Adrenal gland (tissue), 5 donors: ENCODE results near the gene PRSS56.

ENCODE experiments used
- CTCF ChIP-seq, 6 experiments: fragments of 450-650 bp in 4 of 6; fragments of 200-600 bp in 2 of 6; sonication (generic) in 1 of 6; IDR thresholded peaks; 1 replicate in 5 of 6; 2 replicates in 1 of 6; pipeline versions ENCODE4 v1.5.1 to v1.8.0; 2016 to 2021; ENCODE audit warnings: antibody characterized with exemption in 6 of 6, mild to moderate bottlenecking in 2 of 6, moderate library complexity in 1 of 6
- POLR2A ChIP-seq, 2 donors: fragments of 450-650 bp; IDR thresholded peaks; one replicate each; pipeline ENCODE4 v1.6.1; 2017; ENCODE audit warnings: antibody characterized with exemption in 2 of 2, mild to moderate bottlenecking in 2 of 2, moderate library complexity in 1 of 2
- donor health status: DM: no; HTN: no; CAD: no.

DNA sequence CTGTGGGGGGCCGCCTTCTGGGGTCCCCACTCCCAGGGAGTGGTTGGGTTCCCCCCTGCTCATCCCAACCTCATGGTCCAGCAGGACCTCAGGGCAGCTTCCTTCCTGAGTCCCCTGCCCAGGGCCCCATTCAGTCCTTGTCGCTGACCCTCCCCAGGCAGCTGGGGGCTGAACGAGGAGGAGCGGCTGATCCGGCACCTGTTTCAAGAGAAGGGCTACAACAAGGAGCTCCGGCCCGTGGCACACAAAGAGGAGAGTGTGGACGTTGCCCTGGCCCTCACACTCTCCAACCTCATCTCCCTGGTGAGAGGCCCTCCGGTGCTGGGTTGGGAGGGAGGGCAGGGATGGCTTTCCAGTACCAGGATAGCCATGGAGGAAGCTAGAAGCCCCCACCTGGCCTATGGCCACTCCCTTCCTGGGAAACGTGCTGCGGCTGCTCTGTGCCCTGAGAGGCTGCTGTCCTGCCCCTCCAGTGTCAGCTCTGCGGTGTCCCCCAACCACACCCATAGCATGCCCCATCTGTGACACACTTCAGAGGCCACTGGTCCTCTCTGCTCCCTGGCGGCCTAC, 6.3 kb downstream of the PRSS56 start:
- TF ChIP-seq CTCF (IDR thresholded peaks at IDR 0.05) (no peak), POLR2A (IDR thresholded peaks at IDR 0.05) (no peak)
